Neural progenitor cell (in vitro differentiated cells): ENCODE results near the gene CELSR1. TPM values are rescaled to one million over a fixed set of nuclear protein-coding genes. Genes with fewer than 3 reads are reported as not detected.

Experiments used
- DNase-seq: peaks from one replicate; pipeline ENCODE4 v3.0.0-alpha.2; 2016; ENCODE audit warnings: low spot score
- H2AFZ ChIP-seq: fragments of 200-600 bp; sonication (generic); replicated peaks from 2 replicates; pipeline ENCODE4 v1.6.1; 2016; ENCODE audit warnings: antibody characterized with exemption
- H3F3A ChIP-seq: fragments of 200-600 bp; sonication (generic); 2 replicates; pipeline ENCODE4 v1.6.1; 2016; ENCODE audit warnings: antibody characterized with exemption, low read depth
- H3K27ac ChIP-seq: fragments of 200-600 bp; sonication (generic); 2 replicates; pipeline ENCODE4 v1.5.1; 2016; ENCODE audit warnings: mild to moderate bottlenecking
- H3K27me3 ChIP-seq: fragments of 200-600 bp; sonication (generic); 2 replicates; pipeline ENCODE4 v1.6.1; 2016; ENCODE audit warnings: mild to moderate bottlenecking, moderate library complexity
- H3K36me3 ChIP-seq: fragments of 200-600 bp; sonication (generic); 2 replicates; pipeline ENCODE4 v1.5.1; 2016
- H3K4me1 ChIP-seq: fragments of 200-600 bp; sonication (generic); 2 replicates; pipeline ENCODE4 v1.6.1; 2016; ENCODE audit warnings: mixed run types
- H3K4me2 ChIP-seq: fragments of 200-600 bp; sonication (generic); 2 replicates; pipeline ENCODE4 v1.6.1; 2016
- H3K4me3 ChIP-seq: fragments of 200-600 bp; sonication (generic); 2 replicates; pipeline ENCODE4 v1.5.1; 2016
- H3K79me2 ChIP-seq: fragments of 200-600 bp; sonication (generic); 2 replicates; pipeline ENCODE4 v1.6.1; 2016; ENCODE audit warnings: low read depth
- H3K9ac ChIP-seq: fragments of 200-600 bp; sonication (generic); 2 replicates; pipeline ENCODE4 v1.6.1; 2016
- H3K9me3 ChIP-seq: fragments of 200-600 bp; sonication (generic); 2 replicates; pipeline ENCODE4 v1.5.1; 2016; ENCODE audit warnings: low read depth
- H4K20me1 ChIP-seq: fragments of 200-600 bp; sonication (generic); 2 replicates; pipeline ENCODE4 v1.6.1; 2016; ENCODE audit warnings: low read depth
- H3K27ac Mint-ChIP-seq: 3 replicates; pipeline ENCODE4 v1.8.0; 2021; ENCODE audit warnings: mixed read lengths
- H3K27me3 Mint-ChIP-seq: 2 replicates; pipeline ENCODE4 v1.8.0; 2022; ENCODE audit warnings: low read depth, mild to moderate bottlenecking, inconsistent platforms, moderate library complexity, mixed read lengths; ENCODE audit not compliant: insufficient read depth
- H3K36me3 Mint-ChIP-seq: 3 replicates; pipeline ENCODE4 v1.8.0; 2021; ENCODE audit warnings: mixed read lengths
- H3K4me1 Mint-ChIP-seq: 3 replicates; pipeline ENCODE4 v1.8.0; 2021; ENCODE audit warnings: mixed read lengths
- H3K4me3 Mint-ChIP-seq: 3 replicates; pipeline ENCODE4 v1.8.0; 2021; ENCODE audit warnings: mild to moderate bottlenecking, moderate library complexity, mixed read lengths
- H3K9me3 Mint-ChIP-seq: 3 replicates; pipeline ENCODE4 v1.8.0; 2020; ENCODE audit warnings: mixed read lengths
- EZH2 ChIP-seq: fragments of 200-600 bp; sonication (generic); IDR thresholded peaks from 2 replicates; pipeline ENCODE4 v1.6.1; 2017; ENCODE audit warnings: antibody characterized with exemption, mild to moderate bottlenecking, moderate library complexity
- EZH2phosphoT487 ChIP-seq: fragments of 200-600 bp; sonication (generic); IDR thresholded peaks from 2 replicates; pipeline ENCODE4 v1.6.1; 2017; ENCODE audit warnings: antibody characterized with exemption
- total RNA-seq: library from RNA; depleted of rRNA; stranded (reverse); fragments of >200 nt; gene quantifications from 2 replicates; pipeline ENCODE4 v1.2.3, GENCODE V29; 2015; ENCODE audit warnings: low replicate concordance
- TF ChIP-seq, protein P1 (sequence below): fragments of 200-600 bp; sonication (generic); IDR thresholded peaks from 2 replicates; pipeline ENCODE4 v1.5.1; 2017; ENCODE audit warnings: antibody characterized with exemption, mild to moderate bottlenecking

CELSR1 gene
- total RNA-seq, 1 donor from 2014 or later = 12.3 TPM

DNA sequence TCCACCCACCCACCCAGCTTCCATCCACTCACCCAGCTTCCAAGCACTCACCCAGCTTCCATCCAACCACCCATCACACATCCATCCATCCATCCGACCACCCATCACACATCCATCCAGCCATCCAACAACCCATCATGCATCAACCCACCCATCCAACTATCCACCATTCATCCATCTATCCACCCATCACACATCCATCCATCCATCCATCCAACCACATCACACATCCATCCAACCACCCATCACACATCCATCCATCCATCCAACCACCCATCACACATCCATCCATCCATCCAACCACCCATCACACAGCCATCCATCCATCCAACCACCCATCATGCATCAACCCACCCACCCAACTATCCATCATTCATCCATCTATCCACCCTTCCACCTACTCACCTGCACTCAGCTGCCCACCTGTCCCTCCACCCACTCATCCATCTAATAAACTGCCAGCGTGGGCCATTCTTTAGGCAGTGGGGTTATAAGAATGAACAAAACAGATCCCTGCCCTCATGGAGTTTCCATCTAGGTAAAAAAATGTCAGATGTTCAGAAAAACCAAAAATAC lies 88.2 kb downstream of the CELSR1 start:
- H3K4me2 ChIP-seq = no peak overlapping the region
- H4K20me1 ChIP-seq = peaks cover 29% of the 10 kb centered on the region
- H3K9ac ChIP-seq = no peak overlapping the region
- Mint-ChIP-seq H3K4me3 (no peak overlapping the region), H3K9me3 (no peaks in the 10 kb centered on the region), H3K36me3 (no peaks in the 10 kb centered on the region), H3K4me1 (peaks cover 45% of the 10 kb centered on the region), H3K27me3 (no peaks in the 10 kb centered on the region), H3K27ac (no peak overlapping the region)
- H3K4me3 ChIP-seq = no peak overlapping the region
- H3F3A ChIP-seq = no peaks in the 10 kb centered on the region
- no peak overlapping the region for H2AFZ ChIP-seq
- no peaks in the 10 kb centered on the region for H3K36me3 ChIP-seq
- H3K79me2 ChIP-seq = no peaks in the 10 kb centered on the region
- DNase-seq = no peak
- no peak for TF ChIP-seq EZH2
- TF ChIP-seq, protein P1, sequence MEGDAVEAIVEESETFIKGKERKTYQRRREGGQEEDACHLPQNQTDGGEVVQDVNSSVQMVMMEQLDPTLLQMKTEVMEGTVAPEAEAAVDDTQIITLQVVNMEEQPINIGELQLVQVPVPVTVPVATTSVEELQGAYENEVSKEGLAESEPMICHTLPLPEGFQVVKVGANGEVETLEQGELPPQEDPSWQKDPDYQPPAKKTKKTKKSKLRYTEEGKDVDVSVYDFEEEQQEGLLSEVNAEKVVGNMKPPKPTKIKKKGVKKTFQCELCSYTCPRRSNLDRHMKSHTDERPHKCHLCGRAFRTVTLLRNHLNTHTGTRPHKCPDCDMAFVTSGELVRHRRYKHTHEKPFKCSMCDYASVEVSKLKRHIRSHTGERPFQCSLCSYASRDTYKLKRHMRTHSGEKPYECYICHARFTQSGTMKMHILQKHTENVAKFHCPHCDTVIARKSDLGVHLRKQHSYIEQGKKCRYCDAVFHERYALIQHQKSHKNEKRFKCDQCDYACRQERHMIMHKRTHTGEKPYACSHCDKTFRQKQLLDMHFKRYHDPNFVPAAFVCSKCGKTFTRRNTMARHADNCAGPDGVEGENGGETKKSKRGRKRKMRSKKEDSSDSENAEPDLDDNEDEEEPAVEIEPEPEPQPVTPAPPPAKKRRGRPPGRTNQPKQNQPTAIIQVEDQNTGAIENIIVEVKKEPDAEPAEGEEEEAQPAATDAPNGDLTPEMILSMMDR = no peak
- no peak for TF ChIP-seq EZH2phosphoT487
- H3K27ac ChIP-seq = no peak overlapping the region
- no peaks in the 10 kb centered on the region for H3K9me3 ChIP-seq
- peaks cover 32% of the 10 kb centered on the region for H3K4me1 ChIP-seq
- H3K27me3 ChIP-seq = no peaks in the 10 kb centered on the region

DNA sequence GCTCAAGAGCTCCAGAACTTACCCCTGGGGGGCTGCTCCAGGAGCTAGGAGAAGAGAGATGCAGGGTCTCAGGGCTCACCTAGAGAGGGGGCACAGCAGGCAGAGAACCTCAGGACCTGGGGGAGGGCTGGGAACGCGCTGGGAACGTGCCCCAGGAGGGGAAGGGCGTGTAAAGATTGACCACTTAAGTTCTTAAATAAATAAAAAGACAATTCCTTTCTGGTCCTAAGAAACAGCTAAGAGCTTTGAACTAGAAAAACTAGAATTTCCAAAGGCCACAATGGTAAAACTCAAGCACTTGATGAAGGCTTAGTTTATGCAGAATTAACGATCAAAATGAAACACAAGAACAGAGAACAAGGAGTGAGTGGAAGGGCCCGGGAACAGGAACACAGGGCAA lies 89.1 kb downstream of the CELSR1 start:
- no peak for DNase-seq
- Histone ChIP-seq H3K4me3 (no peak overlapping the region), H3K4me1 (peaks cover 32% of the 10 kb centered on the region), H4K20me1 (peaks cover 20% of the 10 kb centered on the region), H3K79me2 (no peaks in the 10 kb centered on the region), H3K27ac (no peak overlapping the region), H2AFZ (no peak overlapping the region), H3K36me3 (no peaks in the 10 kb centered on the region), H3K9ac (no peak overlapping the region), H3K27me3 (no peaks in the 10 kb centered on the region), H3F3A (no peaks in the 10 kb centered on the region), H3K9me3 (no peaks in the 10 kb centered on the region), H3K4me2 (no peak overlapping the region)
- Mint-ChIP-seq H3K9me3 (no peaks in the 10 kb centered on the region), H3K4me3 (no peak overlapping the region), H3K27ac (no peak overlapping the region), H3K36me3 (peaks cover 4% of the 10 kb centered on the region), H3K4me1 (peaks cover 45% of the 10 kb centered on the region), H3K27me3 (peaks cover 2% of the 10 kb centered on the region)
- TF ChIP-seq EZH2 (no peak), EZH2phosphoT487 (no peak)
- TF ChIP-seq, protein P1 = no peak

GRCh38 chr22:46447906-46448305 lies 89.5 kb downstream of the CELSR1 start:
- H2AFZ ChIP-seq = no peak overlapping the region
- H3K36me3 Mint-ChIP-seq = peaks cover 4% of the 10 kb centered on the region
- DNase-seq = no peak

More at GRCh38 chr22:46447906-46448305, 89.5 kb downstream of the CELSR1 start:
- no peak overlapping the region for H3K27ac ChIP-seq
- peaks cover 30% of the 10 kb centered on the region for H3K4me1 ChIP-seq
- Mint-ChIP-seq H3K4me1 (peaks cover 45% of the 10 kb centered on the region), H3K9me3 (no peaks in the 10 kb centered on the region), H3K4me3 (no peak overlapping the region), H3K27me3 (peaks cover 2% of the 10 kb centered on the region), H3K27ac (peak overlapping the region; percentile 60)
- H3K4me2 ChIP-seq = no peak overlapping the region
- H3K9me3 ChIP-seq = no peaks in the 10 kb centered on the region
- H4K20me1 ChIP-seq = peaks cover 16% of the 10 kb centered on the region
- no peak overlapping the region for H3K9ac ChIP-seq
- H3K36me3 ChIP-seq = no peaks in the 10 kb centered on the region
- no peaks in the 10 kb centered on the region for H3K79me2 ChIP-seq
- no peaks in the 10 kb centered on the region for H3F3A ChIP-seq
- no peak overlapping the region for H3K4me3 ChIP-seq
- TF ChIP-seq, protein P1 = no peak
- TF ChIP-seq EZH2phosphoT487 (no peak), EZH2 (no peak)
- H3K27me3 ChIP-seq = no peaks in the 10 kb centered on the region
